ENCODE results near the gene RAB11B.
"Not testable (repeated sequence)": the region's sequence is repeated elsewhere in the genome, so short reads cannot be mapped to it uniquely, and the experiment has no call there.

RAB11B gene

GRCh38 chr19:8370176-8371010 lies 19.8 kb upstream of the RAB11B start:
- peak in 1 of 2 donors; percentile 62 for DNase-seq

- no peak for DNase-seq
Measured at GRCh38 chr19:8371011-8371804, 19.0 kb upstream of the RAB11B start.

- DNase-seq: no peak
Measured at GRCh38 chr19:8373867-8374813, 16.0 kb upstream of the RAB11B start.

GRCh38 chr19:8375766-8376165 lies 14.4 kb upstream of the RAB11B start:
- DNase-seq: not testable (repeated sequence)

GRCh38 chr19:8376373-8376974 lies 13.7 kb upstream of the RAB11B start:
- DNase-seq: not testable (repeated sequence)

GRCh38 chr19:8377598-8377997 lies 12.6 kb upstream of the RAB11B start:
- no peak for DNase-seq

- DNase-seq: not testable (repeated sequence)
Measured at GRCh38 chr19:8379156-8379891, 10.8 kb upstream of the RAB11B start.

GRCh38 chr19:8384569-8384968 lies 5.6 kb upstream of the RAB11B start:
- DNase-seq: peak; percentile 43 to 51

- DNase-seq: not testable (repeated sequence)
Measured at GRCh38 chr19:8385103-8385502, 5.1 kb upstream of the RAB11B start.

- not testable (repeated sequence) for DNase-seq
Measured at GRCh38 chr19:8385566-8385965, 4.6 kb upstream of the RAB11B start.

GRCh38 chr19:8386419-8386818 lies 3.7 kb upstream of the RAB11B start:
- not testable (repeated sequence) for DNase-seq

GRCh38 chr19:8386990-8387389 lies 3.2 kb upstream of the RAB11B start:
- DNase-seq: no peak

- DNase-seq: no peak
Measured at GRCh38 chr19:8387688-8388611, 2.2 kb upstream of the RAB11B start.

- DNase-seq: no peak
Measured at GRCh38 chr19:8388612-8388958, 1.6 kb upstream of the RAB11B start.

GRCh38 chr19:8390617-8390981 lies 439 bp downstream of the RAB11B start:
- DNase-seq: peak; percentile 95 to 96

GRCh38 chr19:8391198-8392016 lies 1.2 kb downstream of the RAB11B start:
- no peak for DNase-seq

GRCh38 chr19:8392017-8392591 lies 1.9 kb downstream of the RAB11B start:
- no peak for DNase-seq

- no peak for DNase-seq
Measured at GRCh38 chr19:8393192-8393870, 3.2 kb downstream of the RAB11B start.

- DNase-seq: no peak
Measured at GRCh38 chr19:8393871-8394250, 3.7 kb downstream of the RAB11B start.

All from inflammatory macrophage (primary cell).